HFF-Myc (cell line): ENCODE measurements around the gene ERCC1.

Source experiments
- DNase-seq: peaks from one replicate; pipeline ENCODE4 v3.0.0-alpha.2; 2011; ENCODE audit warnings: low read depth; ENCODE audit errors: extremely low read depth
- H3K4me3 ChIP-seq: replicated peaks from 2 replicates; pipeline ENCODE4 v1.5.1; 2011; ENCODE audit warnings: low read depth, mild to moderate bottlenecking, control low read depth, low read length
- CTCF ChIP-seq: IDR thresholded peaks from 2 replicates; pipeline ENCODE4 v1.5.1; 2012; ENCODE audit warnings: mild to moderate bottlenecking, low read depth, low read length, control low read depth; ENCODE audit errors: missing control alignments

ERCC1 gene

GRCh38 chr19:45446295-45446694 lies 22.6 kb upstream of the ERCC1 start:
- no peak for DNase-seq
- peak; percentile 40 for TF ChIP-seq CTCF
- H3K4me3 ChIP-seq = no peak overlapping the region

- no peak overlapping the region for H3K4me3 ChIP-seq
- TF ChIP-seq CTCF = no peak
- DNase-seq = no peak
Measured at GRCh38 chr19:45445139-45445538, 21.4 kb upstream of the ERCC1 start.

GRCh38 chr19:45444318-45445041 lies 20.8 kb upstream of the ERCC1 start:
- DNase-seq = no peak
- H3K4me3 ChIP-seq = peak overlapping the region; percentile 21; the same call in 1 of the 2 replicates

GRCh38 chr19:45443462-45444317 lies 20.0 kb upstream of the ERCC1 start:
- no peak for DNase-seq
- H3K4me3 ChIP-seq = peak overlapping the region; percentile 45
- no peak for TF ChIP-seq CTCF

More at GRCh38 chr19:45444318-45445041, 20.8 kb upstream of the ERCC1 start:
- no peak for TF ChIP-seq CTCF

- TF ChIP-seq CTCF = no peak
- no peak for DNase-seq
- H3K4me3 ChIP-seq = peak overlapping the region; percentile 45
Measured at GRCh38 chr19:45442778-45443461, 19.2 kb upstream of the ERCC1 start.

- H3K4me3 ChIP-seq = no peak overlapping the region
- no peak for TF ChIP-seq CTCF
- DNase-seq = no peak
Measured at GRCh38 chr19:45442408-45442777, 18.7 kb upstream of the ERCC1 start.
